DND-41 (cell line): Measurements from ENCODE around the gene PITPNC1.

Source experiments
- ATAC-seq: fragments of 200-7000 bp; cut with Tn5 transposase; 3 replicates; pipeline ENCODE4 v1.9.1; 2021; ENCODE audit warnings: low read depth; ENCODE audit not compliant: insufficient read depth
- DNase-seq: peaks from one replicate; pipeline ENCODE4 v3.0.0-alpha.2; 2020
- H2AFZ ChIP-seq: 2 replicates; pipeline ENCODE4 v1.6.0; 2012; ENCODE audit warnings: low read depth, low read length
- H3K27ac ChIP-seq: 2 replicates; pipeline ENCODE4 v1.5.1; 2012; ENCODE audit warnings: low read length, inconsistent platforms
- H3K27me3 ChIP-seq: fragments of 200-600 bp; sonication (generic); 2 replicates; pipeline ENCODE4 v1.6.0; 2012; ENCODE audit warnings: low read length, mild to moderate bottlenecking, inconsistent platforms; ENCODE audit not compliant: insufficient read depth, poor library complexity
- H3K36me3 ChIP-seq: 2 replicates; pipeline ENCODE4 v1.5.1; 2012; ENCODE audit warnings: low read length, inconsistent platforms; ENCODE audit not compliant: insufficient read depth
- H3K4me1 ChIP-seq: 2 replicates; pipeline ENCODE4 v1.5.1; 2012; ENCODE audit warnings: mild to moderate bottlenecking, low read length; ENCODE audit not compliant: insufficient read depth
- H3K4me2 ChIP-seq: 2 replicates; pipeline ENCODE4 v1.6.0; 2012; ENCODE audit warnings: mild to moderate bottlenecking, moderate library complexity, low read length, inconsistent platforms; ENCODE audit not compliant: insufficient read depth
- H3K4me3 ChIP-seq, 2 experiments: fragments of 200-600 bp in 1 of 2; shearing (Covaris generic) in 1 of 2; 2 replicates each; pipeline ENCODE4 v1.5.1; 2012 to 2016; ENCODE audit warnings: inconsistent platforms in 2 of 2, low read length in 2 of 2, mild to moderate bottlenecking in 2 of 2, low read depth in 1 of 2, moderate library complexity in 1 of 2
- H3K79me2 ChIP-seq: 2 replicates; pipeline ENCODE4 v1.6.0; 2012; ENCODE audit warnings: low read length, inconsistent platforms; ENCODE audit not compliant: insufficient read depth
- H3K9ac ChIP-seq: 2 replicates; pipeline ENCODE4 v1.6.0; 2012; ENCODE audit warnings: low read depth, mild to moderate bottlenecking, inconsistent platforms, low read length, moderate library complexity
- H3K9me3 ChIP-seq: 2 replicates; pipeline ENCODE4 v1.5.1; 2012; ENCODE audit warnings: low read length, moderate library complexity, mild to moderate bottlenecking, inconsistent platforms; ENCODE audit not compliant: insufficient read depth, severe bottlenecking
- H4K20me1 ChIP-seq: 2 replicates; pipeline ENCODE4 v1.6.0; 2012; ENCODE audit warnings: low read length; ENCODE audit not compliant: insufficient read depth
- EZH2 ChIP-seq: IDR thresholded peaks from 3 replicates; pipeline ENCODE4 v1.6.1; 2012; ENCODE audit warnings: borderline replicate concordance, low read depth, mild to moderate bottlenecking, moderate library complexity, low read length, inconsistent platforms; ENCODE audit not compliant: severe bottlenecking
- TF ChIP-seq, protein P1 (sequence below): IDR thresholded peaks from 2 replicates; pipeline ENCODE4 v1.5.1; 2012; ENCODE audit warnings: borderline replicate concordance, low read length, moderate library complexity, mild to moderate bottlenecking; ENCODE audit not compliant: poor library complexity, severe bottlenecking; ENCODE audit errors: extremely low read depth

PITPNC1 gene

DNA sequence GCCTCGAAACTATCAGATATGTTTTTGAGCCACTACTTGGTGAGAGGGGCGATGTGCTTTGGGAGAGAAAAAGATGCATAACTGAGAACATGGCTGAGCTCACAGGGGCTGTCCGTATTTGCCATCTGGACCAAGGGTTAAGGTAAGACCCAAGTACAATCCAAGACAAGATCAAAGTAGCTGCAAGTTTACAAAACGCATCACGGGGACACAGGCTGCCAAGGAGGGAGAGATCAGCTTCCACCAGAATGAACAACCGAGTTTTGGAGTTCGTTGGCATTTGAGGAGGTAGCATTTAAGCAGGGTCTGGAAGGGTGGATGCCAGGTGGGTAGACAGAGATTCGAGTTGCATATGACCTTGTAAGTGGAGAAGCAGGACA is 2.2 kb downstream of the PITPNC1 start:
- Histone ChIP-seq H3K4me2 (peak overlapping the region; percentile 93), H3K4me1 (peaks cover 33% of the 10 kb centered on the region), H4K20me1 (no peaks in the 10 kb centered on the region), H3K9ac (peak overlapping the region; percentile 84), H2AFZ (peak overlapping the region; percentile 91), H3K27me3 (no peaks in the 10 kb centered on the region), H3K27ac (peak overlapping the region; percentile 51), H3K36me3 (no peaks in the 10 kb centered on the region; the same call in 1 of the 2 replicates), H3K9me3 (no peaks in the 10 kb centered on the region), H3K4me3 (peak overlapping the region; percentile 20 to 81; a peak in 3 of 4 replicates), H3K79me2 (peaks cover 3% of the 10 kb centered on the region; the same call in 1 of the 2 replicates)
- ATAC-seq: no peak
- no peak for DNase-seq
- TF ChIP-seq EZH2: no peak
- TF ChIP-seq, protein P1, sequence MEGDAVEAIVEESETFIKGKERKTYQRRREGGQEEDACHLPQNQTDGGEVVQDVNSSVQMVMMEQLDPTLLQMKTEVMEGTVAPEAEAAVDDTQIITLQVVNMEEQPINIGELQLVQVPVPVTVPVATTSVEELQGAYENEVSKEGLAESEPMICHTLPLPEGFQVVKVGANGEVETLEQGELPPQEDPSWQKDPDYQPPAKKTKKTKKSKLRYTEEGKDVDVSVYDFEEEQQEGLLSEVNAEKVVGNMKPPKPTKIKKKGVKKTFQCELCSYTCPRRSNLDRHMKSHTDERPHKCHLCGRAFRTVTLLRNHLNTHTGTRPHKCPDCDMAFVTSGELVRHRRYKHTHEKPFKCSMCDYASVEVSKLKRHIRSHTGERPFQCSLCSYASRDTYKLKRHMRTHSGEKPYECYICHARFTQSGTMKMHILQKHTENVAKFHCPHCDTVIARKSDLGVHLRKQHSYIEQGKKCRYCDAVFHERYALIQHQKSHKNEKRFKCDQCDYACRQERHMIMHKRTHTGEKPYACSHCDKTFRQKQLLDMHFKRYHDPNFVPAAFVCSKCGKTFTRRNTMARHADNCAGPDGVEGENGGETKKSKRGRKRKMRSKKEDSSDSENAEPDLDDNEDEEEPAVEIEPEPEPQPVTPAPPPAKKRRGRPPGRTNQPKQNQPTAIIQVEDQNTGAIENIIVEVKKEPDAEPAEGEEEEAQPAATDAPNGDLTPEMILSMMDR: no peak

DNA sequence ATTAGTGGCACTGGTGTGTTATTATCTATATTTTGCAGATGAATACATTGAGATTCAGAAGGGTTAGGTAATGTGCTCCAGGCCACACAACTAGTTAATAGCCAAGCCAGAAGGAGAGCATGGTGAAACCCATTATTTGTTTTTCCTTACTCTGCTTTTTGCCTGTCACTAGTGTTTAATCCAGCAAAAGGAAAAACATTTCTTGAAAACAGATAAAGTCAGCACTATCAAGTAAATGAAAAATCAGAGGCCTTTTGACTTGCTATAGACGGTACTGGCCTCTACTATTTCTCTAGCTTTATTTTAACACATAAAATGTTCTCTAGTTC is 4.8 kb downstream of the PITPNC1 start:
- H3K36me3 ChIP-seq: no peaks in the 10 kb centered on the region; the same call in 1 of the 2 replicates
- no peak overlapping the region for H3K4me2 ChIP-seq
- no peak overlapping the region for H3K9ac ChIP-seq
- H3K4me1 ChIP-seq: peaks cover 15% of the 10 kb centered on the region
- no peaks in the 10 kb centered on the region for H4K20me1 ChIP-seq
- no peak overlapping the region for H2AFZ ChIP-seq
- no peaks in the 10 kb centered on the region for H3K9me3 ChIP-seq
- peaks cover 7% of the 10 kb centered on the region; the same call in 1 of the 2 replicates for H3K79me2 ChIP-seq
- TF ChIP-seq, protein P1: no peak
- TF ChIP-seq EZH2: no peak
- no peak overlapping the region for H3K4me3 ChIP-seq
- H3K27ac ChIP-seq: no peak overlapping the region
- H3K27me3 ChIP-seq: no peaks in the 10 kb centered on the region
- ATAC-seq (no peak), DNase-seq (no peak)

DNA sequence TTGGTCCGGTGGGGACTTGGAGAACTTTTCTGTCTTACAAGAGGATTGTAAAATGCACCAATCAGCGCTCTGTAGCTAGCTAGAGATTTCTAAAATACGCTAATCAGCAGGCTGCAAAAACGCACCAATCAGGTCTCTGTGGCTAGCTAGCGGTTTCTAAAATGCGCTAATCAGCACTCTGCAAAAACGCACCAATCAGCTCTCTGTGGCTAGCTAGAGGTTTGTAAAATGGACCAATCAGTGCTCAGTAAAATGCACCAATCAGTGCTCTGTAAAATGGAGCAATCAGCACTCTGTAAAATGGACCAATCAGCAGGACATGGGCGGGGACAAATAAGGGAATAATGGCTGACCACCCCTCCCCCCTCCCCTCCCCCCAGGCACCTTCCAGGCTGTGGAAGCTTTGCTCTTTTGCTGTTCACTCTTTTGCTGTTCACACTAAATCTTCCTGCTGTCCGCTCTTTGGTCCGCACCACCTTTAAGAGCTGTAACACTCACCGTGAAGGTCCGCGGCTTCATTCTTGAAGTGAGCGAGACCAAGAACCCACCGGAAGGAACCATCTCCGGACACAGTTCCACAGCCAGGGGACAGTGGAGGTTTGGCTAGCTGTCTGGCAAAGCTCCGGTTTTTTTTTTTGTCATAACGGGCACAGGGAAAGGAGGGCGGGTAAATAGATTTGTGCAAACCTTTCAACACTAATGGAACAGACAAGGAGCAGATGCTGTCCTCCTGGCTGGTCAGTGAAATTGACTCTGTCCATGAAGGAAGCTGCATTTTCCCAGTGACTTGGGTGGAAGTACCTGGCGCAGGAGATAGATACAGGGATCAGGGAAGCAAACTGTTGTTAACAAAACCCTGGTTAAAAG is 8.3 kb downstream of the PITPNC1 start:
- Histone ChIP-seq H3K79me2 (peaks cover 8% of the 10 kb centered on the region; the same call in 1 of the 2 replicates), H4K20me1 (no peaks in the 10 kb centered on the region), H3K27ac (no peak overlapping the region), H3K9ac (no peak overlapping the region), H3K27me3 (no peaks in the 10 kb centered on the region), H3K4me1 (peaks cover 2% of the 10 kb centered on the region), H3K4me2 (no peak overlapping the region), H3K36me3 (no peaks in the 10 kb centered on the region; the same call in 1 of the 2 replicates), H2AFZ (no peak overlapping the region), H3K4me3 (no peak overlapping the region), H3K9me3 (no peaks in the 10 kb centered on the region)
- DNase-seq (no peak), ATAC-seq (no peak)
- TF ChIP-seq EZH2: no peak
- TF ChIP-seq, protein P1: no peak
